GM19023 (cell line): ENCODE data around the gene SLC25A51.

Experiments used
- ATAC-seq: cut with Tn5 transposase; IDR thresholded peaks from one replicate; pipeline ENCODE4 v1.9.1; 2021; ENCODE audit warnings: mild to moderate bottlenecking, moderate library complexity; ENCODE audit not compliant: unreplicated experiment

Gene SLC25A51, protein sequence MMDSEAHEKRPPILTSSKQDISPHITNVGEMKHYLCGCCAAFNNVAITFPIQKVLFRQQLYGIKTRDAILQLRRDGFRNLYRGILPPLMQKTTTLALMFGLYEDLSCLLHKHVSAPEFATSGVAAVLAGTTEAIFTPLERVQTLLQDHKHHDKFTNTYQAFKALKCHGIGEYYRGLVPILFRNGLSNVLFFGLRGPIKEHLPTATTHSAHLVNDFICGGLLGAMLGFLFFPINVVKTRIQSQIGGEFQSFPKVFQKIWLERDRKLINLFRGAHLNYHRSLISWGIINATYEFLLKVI

DNA sequence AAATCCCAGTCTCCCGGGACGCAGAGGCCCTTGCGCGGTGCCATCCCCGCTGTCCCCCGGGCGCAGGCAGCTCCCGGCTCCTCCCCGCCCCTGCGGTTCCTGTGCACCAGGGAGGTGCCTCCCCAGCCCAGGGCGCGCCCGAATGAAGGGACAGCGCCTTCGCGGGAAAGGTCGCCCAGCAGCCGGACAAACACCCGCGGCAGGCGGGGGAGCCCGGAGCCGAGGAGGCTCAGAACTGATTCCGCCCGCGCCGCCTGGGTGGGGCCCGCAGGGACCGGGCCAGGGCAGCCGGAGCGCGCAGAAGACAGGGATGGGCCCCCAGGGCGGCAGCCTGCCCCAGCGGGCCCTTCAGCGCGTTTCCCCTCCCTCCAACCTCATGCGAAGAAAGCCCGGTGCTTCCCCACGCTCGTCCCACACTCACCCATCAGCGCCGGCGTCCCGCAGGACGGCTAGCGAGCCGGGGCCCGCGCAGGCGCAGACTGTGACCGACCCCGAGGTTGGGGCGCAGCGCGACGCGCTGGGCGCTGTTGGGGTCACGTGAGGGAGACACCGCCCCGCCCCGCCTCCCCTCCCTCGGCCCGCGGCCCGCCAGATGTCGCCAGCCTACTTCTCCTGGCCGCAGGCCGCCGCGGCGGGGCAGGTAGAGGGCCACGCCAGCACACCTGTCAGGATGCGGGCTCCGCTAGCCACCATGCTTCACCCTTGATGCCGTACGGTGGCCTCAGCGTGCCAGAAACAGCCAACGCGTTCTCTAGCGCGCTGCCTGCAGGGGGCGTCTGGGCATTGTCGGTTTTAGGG is at the start of gene SLC25A51:
TSS of gene SLC25A51 (minus strand) at position 481 of the 798 bp plus-strand sequence. CDS start 15,577 bp downstream, outside the sequence.
- peak; percentile 90 for ATAC-seq

DNA sequence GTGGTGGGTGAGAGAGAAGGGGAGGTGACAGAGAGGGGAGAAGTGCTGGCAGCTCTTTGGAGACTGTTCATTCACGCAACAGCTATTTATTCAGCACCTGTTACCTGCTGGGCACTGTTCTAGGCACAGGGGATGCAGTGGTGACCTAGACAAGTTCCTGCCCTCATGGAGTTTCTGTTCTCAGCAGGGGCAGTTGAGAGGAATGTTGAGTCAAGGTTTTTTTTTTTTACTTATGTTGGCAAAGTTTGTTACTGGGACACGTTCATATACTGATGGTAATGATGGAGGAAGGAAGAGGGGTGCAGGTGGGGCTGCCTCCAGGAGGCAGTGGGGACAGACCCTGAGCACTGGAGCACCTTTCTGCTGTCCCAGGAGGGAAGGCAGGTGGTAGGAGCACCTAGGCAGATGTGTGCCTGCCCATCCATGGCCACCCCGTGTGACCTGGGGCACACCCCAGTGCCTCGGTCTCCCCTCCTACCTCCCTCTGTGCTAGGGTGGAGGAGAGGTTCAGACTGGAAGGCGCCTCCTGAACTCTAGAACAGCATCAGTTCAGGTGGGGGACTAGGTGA is 49.4 kb upstream of the SLC25A51 start:
- ATAC-seq = no peak

DNA sequence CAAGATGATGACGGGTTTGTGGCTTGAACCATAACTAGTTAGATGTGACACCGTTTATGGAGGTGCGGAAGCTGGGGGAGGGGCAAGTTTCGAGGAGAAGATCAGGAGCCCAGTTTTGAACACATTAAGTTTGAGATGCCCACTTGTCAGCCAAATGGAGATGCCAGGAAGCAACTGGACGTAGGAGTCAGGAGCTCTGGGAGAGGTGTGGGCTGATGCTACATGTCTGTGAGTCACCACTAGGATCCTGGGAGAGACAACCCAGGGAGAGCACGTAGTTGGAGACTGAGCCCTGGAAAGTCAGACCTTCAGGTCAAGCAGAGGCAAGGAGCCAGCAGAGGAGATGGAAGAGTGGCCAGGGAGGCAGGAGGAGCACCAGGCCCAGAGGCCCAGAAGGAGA is 48.8 kb upstream of the SLC25A51 start:
- ATAC-seq = no peak

DNA sequence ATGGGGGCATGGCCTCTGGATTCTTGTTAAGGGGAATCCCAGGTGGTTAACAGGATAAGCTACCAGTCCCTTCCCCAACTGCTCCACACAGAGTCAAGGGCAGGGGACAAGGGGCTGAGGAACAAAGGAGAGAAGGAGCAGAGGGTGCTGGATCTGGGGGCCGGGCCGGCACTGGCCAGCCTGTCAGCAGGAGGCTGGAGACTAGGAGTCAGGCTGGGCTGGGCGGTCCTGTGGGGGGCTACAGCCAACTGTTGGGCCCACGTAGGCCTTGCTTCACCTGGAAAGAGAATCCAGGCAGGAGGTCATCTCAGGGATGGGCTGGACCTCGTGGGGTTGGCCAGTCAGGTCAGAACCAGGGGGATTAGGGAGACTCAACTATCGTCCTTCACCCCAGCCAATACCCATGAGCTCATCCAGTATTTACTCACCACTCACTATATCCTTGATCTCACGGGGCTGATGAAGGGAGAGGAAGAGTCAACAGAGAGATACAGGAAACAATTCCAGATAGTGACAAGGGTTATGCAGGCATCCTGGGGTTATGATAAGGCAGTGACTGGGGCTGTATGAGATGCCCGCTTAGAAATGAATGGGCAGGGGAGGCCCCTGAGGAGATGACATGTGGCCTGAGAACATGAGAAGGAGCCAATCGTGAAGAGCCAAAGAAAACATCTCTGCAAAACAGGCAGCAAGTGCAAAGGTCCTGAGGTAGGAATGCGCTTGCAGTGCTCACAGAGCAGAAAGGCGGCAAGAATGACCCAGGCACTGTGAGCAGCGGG is 47.9 kb upstream of the SLC25A51 start:
- ATAC-seq = no peak

DNA sequence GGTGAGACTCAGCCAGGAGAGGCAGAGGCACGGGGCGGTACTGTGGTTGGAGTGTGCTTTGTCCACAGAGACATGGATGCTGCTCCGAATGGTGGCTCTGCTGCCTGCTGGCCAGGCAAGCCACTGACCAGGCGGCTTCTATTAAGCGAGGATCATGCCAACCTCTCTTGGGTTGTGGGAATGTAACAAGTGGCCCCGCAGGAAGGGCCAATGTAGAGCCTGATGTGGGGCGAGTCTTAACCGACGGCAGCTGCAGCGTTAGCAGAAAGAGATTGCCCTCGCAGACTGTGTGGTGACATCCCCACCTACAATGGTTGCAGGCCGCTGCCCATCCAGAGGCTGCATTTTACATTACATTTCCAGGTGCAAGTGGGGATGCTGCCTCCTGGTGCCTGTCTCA is 46.6 kb upstream of the SLC25A51 start:
- no peak for ATAC-seq

DNA sequence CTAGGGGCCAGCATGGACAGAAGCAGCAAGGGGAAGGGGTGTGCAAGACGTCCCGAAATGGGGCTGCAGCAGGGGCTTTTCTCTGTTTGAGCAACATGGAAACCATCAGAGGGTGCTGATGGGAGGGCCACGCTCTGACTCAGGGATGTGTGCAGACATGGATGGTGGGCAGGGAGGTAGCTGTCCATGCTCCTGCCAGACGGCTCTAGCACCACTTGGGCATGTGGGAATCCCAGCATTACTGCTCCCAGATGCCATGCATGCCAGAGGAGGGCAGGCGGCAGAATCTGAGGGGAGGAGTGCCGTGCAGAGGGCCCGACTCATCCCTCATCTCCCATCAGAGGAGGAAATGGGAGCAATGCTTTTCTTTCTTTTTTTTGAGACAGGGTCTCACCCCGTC is 45.6 kb upstream of the SLC25A51 start:
- no peak for ATAC-seq

DNA sequence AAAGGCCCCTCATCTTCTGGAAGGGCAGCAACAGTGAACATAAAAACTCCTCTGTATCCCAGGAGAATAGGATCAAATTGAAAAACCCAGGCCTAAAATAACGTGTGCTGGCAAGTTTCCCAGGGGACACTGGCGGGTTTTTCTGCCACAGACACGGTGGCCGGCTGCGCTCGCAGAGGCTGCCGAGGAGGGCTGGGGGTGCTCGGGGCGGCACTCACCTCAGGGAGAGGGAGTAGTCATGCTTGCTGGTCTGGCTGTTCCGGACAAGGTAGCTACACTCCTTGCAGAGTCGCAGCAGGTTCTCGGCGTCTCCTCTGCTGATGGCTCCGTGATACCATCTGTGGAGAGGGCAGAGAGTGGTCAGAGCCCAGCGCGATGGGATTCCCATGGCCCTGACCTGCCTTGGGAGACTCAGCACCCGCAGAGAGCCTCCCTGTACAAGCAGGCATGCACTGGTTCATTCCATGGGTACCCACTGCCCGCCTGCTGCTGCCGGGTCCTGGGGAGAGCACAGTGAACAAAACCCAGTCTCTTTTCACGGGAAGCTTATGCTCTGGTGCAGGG is 44.6 kb upstream of the SLC25A51 start:
- no peak for ATAC-seq

DNA sequence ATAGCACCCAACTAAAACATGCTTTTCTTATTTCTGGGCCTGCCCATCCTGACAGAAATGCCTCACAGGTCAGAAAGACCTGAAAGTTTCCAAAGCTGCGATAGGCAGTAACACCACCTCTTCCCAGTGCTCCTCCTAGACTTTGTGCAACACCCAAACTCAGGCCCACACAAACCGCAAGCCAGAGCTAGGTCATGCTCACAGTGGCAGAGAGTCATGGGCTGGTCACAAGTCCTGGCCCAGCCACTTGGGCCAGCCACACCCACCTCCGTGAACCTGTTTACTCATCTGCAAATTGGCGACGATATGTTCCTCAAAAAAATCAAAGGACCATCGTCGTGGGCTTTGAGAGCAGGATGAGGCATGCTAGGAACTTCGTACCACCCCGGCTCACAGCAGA is 44.0 kb upstream of the SLC25A51 start:
- ATAC-seq = no peak

DNA sequence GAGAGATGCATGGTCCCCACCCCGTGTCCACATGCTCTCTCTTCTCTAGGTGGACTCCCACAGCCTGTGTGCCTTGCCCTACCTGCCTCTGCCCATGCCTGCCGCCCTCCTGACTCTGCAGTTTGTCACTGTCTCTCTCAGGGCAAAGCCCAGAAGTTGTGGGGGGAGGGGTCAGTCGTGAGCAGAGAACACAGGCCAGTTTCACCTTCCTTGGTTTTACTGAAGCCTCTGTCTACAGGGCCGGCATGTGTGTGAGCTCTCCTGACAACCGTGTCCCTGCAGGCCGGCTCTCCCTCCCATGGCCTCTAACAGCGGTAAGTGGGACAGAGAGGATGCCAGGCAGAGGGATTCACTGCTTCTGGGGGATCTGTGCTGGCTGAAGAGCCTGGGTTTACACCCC is 43.5 kb upstream of the SLC25A51 start:
- no peak for ATAC-seq

DNA sequence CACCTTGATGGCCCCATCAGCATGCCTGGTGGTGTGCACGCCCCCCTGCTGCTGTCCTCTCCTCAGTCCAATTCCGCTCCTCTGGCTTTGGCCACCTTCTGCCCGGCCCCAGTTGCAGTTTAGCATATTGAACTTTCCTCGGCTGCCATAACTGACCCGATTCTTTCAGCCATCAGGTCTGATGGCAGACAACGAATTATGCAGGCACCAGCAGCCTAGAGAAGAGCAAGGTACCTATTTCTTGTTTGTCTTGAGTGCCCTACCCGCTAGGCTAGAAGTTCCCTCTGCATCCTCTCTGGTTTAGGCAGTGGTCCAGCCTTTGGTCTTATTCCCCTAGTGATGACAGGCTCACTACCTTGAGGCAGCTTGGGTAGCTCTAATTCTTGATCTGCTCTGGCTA is 43.0 kb upstream of the SLC25A51 start:
- ATAC-seq = no peak

DNA sequence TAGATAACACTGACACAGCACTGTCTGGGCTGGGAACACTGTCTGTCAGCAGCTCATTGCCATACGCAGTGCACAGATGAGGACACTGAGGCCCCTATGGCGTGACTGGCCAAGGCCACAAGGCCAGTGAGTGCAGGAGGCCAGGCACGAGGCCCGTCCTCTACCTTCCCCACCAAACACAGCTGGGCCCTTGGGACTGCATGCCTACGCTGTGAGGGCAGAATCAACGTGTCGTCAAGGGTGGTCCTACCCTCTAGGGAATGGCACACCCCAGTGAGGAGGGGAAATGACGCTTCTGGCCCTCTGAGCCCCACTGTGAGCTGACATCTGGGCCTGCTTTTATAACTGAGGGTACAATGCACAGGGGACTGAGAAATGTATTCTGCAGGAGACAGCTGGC is 42.1 kb upstream of the SLC25A51 start:
- no peak for ATAC-seq

DNA sequence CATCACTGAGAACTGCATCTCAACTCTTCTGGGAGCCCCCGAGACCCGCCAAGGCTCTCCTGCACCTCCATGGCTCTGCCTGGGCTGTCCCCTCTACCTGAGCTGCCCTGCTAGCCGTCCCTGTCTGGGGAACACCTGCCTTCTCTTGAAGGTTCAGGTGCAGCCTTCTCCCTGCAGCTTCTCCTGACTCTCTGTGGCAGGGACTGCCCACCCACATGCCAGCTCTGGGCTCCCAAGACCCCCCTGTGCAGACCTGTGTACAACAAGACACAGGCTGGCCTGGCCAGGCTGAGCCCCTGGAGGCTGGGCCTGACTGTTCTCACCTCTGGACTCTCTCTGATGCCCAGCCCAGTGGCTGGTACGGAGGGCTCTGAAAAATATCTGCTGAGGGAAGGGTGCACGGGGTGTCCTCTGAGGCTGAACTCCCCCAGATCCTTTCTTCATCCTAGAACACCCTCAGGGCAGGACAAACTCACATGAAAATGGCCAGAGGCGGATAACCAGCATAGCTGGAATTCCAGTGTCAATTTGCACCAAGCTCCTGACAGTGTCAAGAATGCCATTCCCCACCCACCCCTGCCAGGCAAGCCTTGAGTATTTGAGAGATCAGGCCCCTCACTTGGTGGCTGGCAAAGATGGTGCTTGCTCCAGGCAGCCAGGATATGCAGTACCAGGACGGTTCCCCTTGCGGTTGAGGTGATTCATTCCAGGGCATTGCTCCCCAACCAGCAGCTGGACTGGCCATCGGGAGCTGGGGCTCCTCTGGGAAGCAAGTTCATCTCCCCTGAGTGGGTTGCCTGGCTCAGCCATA is 40.9 kb upstream of the SLC25A51 start:
- ATAC-seq = no peak

DNA sequence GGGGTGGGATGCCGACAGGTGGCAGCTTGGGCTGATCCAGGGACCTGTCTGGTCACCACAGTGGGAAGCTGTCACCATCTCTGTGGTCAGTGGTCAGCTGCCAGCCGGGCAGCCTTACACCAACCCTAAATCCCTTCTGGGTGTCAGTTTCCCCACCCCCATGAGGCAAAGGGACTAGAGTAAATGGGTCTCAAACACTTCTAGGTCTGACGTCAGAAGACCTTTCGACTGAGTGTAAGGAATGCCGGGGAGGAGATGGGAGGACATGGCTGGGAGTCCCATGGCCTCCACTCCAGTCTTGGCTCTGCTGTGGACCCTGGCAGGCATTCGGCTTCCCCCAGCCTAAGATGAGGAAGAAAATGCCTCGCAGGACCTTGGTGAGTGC is 40.3 kb upstream of the SLC25A51 start:
- ATAC-seq = no peak

DNA sequence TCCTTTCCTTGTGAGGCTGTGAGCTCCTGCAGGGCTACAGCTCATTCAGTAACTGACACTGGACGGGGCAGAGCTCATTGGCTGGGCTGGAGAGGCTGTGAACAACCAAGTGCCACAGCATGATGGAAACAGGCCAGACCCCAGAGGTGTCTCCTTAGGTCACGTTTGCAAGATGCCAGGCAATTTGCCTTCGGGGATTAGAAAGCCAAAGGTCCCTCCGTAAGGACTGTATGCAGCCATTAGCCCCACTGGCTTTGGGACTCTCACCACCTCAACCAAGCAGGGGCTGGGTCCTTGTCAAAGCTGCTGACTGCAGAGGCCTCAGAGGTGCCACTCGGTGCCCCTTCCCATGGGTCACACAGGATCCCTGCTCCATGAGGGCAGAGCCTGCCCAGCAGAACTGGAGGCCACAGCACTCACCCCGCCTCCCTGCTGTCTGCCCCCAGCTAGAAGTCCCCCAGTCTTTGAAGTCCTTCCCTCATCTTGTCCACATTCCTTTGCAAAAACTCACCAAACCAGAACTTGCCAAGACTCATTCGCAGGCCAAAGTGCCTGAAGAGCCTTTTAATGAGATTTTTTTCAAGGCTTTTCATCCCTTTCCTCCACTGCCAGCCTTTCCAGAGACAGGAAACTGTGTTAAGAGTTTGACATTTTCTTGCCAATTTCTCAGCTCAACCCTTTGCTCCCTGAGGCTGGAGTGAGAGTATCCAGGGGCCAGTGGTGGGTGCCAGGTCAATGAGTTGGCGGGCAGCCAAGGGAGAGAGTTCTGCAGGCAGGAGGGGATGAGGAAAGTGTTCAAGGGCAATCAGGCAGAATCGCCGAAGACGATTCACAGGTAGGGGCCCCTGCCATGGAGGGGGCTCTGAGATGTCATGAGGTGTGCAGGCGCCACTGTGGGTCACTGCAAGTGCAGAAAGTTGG is 39.7 kb upstream of the SLC25A51 start:
- no peak for ATAC-seq

DNA sequence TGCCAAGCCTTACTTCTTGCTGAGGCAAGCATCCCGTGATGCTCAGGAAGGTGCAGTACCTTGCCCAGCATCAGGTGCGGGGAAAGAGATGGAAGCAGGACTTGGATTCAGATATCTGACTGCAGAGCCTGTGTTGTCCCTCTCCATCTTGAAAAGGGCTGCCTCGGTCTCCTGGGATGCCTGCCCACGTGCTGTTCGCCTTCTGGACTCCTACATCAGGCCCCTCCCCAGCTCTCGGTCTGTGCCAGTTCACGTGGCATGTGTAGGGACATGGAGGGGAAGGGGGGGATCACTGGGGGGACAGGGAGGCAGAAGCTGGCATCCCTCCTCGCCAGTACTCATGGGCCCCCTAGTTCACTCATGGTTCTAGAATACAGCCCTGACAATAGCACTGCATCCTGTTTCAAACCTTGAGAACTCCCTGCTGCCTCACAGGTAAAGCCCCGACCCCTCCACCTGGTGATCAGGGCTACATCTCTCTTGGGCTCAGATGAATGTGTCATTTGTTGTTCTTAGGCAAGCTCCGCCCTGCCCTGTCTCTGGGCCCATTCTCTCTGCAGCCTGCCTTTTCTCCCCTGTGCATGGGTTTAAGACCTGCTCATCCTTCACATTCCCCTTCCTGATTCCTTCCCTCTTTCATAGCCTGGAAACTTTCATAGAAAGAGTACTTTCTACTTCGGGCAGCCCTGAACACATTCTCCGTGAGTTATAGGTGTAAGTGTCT is 38.9 kb upstream of the SLC25A51 start:
- no peak for ATAC-seq

DNA sequence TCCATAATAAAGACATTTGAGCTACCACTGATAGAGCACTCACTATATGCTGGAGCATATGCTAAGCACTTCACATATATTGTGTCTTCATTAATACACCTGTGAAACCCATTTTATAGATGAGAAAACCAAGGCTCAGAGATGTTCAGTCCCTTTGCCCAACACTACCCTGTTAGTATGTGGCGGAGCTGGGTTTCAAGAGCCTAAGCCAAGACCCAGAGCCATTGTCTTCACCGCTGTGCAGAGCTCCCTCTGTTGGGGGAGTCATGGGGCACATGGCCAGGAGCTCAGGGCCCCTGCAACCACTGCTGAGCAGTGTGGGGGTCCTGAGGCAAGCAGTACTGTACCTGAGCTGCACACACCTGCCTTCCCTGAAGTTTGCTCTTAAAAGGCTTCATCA is 37.3 kb upstream of the SLC25A51 start:
- no peak for ATAC-seq

DNA sequence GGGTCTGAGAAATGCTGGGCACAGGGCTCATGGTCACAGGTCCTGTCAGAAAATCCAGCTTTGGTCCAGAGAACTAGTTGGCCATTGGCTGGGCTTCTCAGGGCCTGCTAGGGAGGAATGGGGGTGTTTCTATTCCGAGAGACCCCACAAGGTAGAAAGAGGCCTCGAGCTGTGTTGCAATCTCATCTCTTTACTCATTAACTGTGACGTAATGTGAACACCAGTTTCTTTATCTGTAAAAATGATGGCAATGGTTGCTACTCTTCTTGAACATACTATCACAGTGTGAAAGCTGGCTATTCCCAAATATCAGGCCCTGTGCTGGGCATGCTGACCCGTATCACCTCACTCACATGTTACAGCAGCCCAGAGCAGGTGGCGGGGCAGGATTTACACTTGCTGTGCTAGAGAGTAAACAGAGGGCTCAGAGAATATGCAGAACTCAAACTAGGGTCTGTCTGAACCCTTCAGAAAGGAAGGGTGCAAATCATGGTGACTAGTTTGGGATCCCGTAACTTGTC is 35.7 kb upstream of the SLC25A51 start:
- no peak for ATAC-seq
